GM19238 (cell line): ENCODE results near the gene NPFFR1.
A peak's percentile ranks its signal among the peaks of the same experiment; 100 is the strongest.
"Not testable (repeated sequence)": the region's sequence is repeated elsewhere in the genome, so short reads cannot be mapped to it uniquely, and the experiment has no call there.

ENCODE experiments used
- DNase-seq: peaks from one replicate; pipeline ENCODE4 v3.0.0; 2011; ENCODE audit warnings: low spot score; ENCODE audit not compliant: insufficient read length

The NPFFR1 gene

GRCh38 chr10:70256463-70256862, 27.3 kb downstream of the NPFFR1 start:
- DNase-seq = no peak

- DNase-seq = no peak
Observed at GRCh38 chr10:70255329-70256299, 28.2 kb downstream of the NPFFR1 start.

- DNase-seq = no peak
Observed at GRCh38 chr10:70254778-70255328, 29.0 kb downstream of the NPFFR1 start.

GRCh38 chr10:70253878-70254765, 29.7 kb downstream of the NPFFR1 start:
- DNase-seq = no peak

GRCh38 chr10:70250961-70251680, 32.7 kb downstream of the NPFFR1 start:
- DNase-seq = no peak

- DNase-seq = no peak
Observed at GRCh38 chr10:70247360-70247759, 36.4 kb downstream of the NPFFR1 start.

GRCh38 chr10:70241081-70241480, 42.7 kb downstream of the NPFFR1 start:
- no peak for DNase-seq

GRCh38 chr10:70239986-70240385, 43.8 kb downstream of the NPFFR1 start:
- not testable (repeated sequence) for DNase-seq

GRCh38 chr10:70239077-70239976, 44.5 kb downstream of the NPFFR1 start:
- DNase-seq = not testable (repeated sequence)

GRCh38 chr10:70237958-70238536, 45.8 kb downstream of the NPFFR1 start:
- not testable (repeated sequence) for DNase-seq

GRCh38 chr10:70234668-70235447, 48.9 kb downstream of the NPFFR1 start:
- no peak for DNase-seq

GRCh38 chr10:70233939-70234300, 49.9 kb downstream of the NPFFR1 start:
- no peak for DNase-seq

- DNase-seq = peak; percentile 100
Observed at GRCh38 chr10:70233109-70233938, 50.5 kb downstream of the NPFFR1 start, which contains the start of gene PPA1. Gene PPA1, minus strand, starts transcription at chr10:70233429. Its CDS starts 102 bp downstream, at chr10:70233327.

GRCh38 chr10:70232859-70233108, 51.0 kb downstream of the NPFFR1 start:
- no peak for DNase-seq

- no peak for DNase-seq
Observed at GRCh38 chr10:70232155-70232858, 51.5 kb downstream of the NPFFR1 start.

- DNase-seq = no peak
Observed at GRCh38 chr10:70228491-70228890, 55.3 kb downstream of the NPFFR1 start.

GRCh38 chr10:70227548-70228320, 56.1 kb downstream of the NPFFR1 start:
- no peak for DNase-seq
